Epithelial cell of proximal tubule (primary cell): ENCODE data around the gene CSNK1G1. TPM values are rescaled to one million over a fixed set of nuclear protein-coding genes. Genes with fewer than 3 reads are reported as not detected.

Experiments
- DNase-seq: peaks from one replicate; pipeline ENCODE4 v3.0.0-alpha.2; 2011; ENCODE audit warnings: low read depth
- H3K4me3 ChIP-seq: 2 replicates; pipeline ENCODE4 v1.5.1; 2011; ENCODE audit warnings: low read depth, mild to moderate bottlenecking, low read length
- CTCF ChIP-seq: conservative IDR thresholded peaks from 2 replicates; pipeline ENCODE4 v1.5.1; 2012; ENCODE audit warnings: low read depth, mild to moderate bottlenecking, low read length
- total RNA-seq: library from RNA; depleted of rRNA; stranded (reverse); fragments of >200 nt; gene quantifications from 2 replicates; pipeline ENCODE4 v1.2.3, GENCODE V29; 2015

Gene CSNK1G1
- total RNA-seq, 1 donor from 2014 or later = 12.3 TPM

GRCh38 chr15:64286473-64286872 is 69.5 kb downstream of the CSNK1G1 start:
- DNase-seq = no peak
- H3K4me3 ChIP-seq = no peak overlapping the region
- TF ChIP-seq CTCF = no peak

GRCh38 chr15:64285871-64286270 is 70.1 kb downstream of the CSNK1G1 start:
- DNase-seq = no peak
- no peak for TF ChIP-seq CTCF

GRCh38 chr15:64285150-64285549 is 70.8 kb downstream of the CSNK1G1 start:
- no peak overlapping the region for H3K4me3 ChIP-seq
- no peak for DNase-seq
- TF ChIP-seq CTCF = no peak

More at GRCh38 chr15:64285871-64286270, 70.1 kb downstream of the CSNK1G1 start:
- no peak overlapping the region for H3K4me3 ChIP-seq

DNA sequence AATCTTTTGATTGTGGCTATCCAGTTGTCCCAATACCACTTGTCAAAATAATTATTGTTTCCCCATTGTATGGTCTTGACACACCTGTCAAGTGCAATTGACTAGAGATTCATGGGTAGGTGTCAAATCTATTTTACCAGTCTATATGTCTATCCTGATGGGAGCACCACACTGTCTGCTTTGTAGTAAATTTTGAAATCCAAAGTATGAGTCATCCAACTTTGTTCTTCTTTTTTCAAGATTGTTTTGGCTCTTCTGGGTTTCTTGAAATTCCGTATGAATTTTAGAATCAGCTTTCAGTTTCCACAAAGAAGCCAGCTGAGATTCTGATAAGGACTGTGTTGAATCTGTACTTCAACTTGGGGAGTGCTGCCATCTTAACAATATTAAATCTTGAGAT is 71.9 kb downstream of the CSNK1G1 start:
- TF ChIP-seq CTCF = no peak
- DNase-seq = peak; percentile 37

DNA sequence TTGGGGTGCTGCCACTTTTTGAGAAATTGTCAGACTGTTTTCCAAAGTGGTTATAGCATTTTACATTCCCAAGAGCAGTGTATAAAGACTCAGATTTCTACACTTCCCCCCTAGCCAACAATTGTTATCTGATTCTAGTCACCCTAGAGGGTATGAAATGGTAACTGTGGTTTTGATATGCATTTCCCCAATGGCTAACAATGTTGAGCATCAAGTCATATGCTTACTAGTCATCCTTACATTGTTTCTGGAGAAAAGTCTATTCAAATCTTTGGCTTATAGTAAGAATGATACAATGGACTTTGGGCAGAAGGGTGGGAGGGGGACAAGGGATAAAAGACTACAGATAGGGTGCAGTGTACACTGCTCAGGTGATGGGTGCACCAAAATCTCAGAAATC is 73.3 kb downstream of the CSNK1G1 start:
- DNase-seq = no peak
- H3K4me3 ChIP-seq = no peak overlapping the region
- TF ChIP-seq CTCF = no peak

More for the DNA sequence above, 71.9 kb downstream of the CSNK1G1 start:
- no peak overlapping the region for H3K4me3 ChIP-seq

GRCh38 chr15:64279131-64279530 is 76.8 kb downstream of the CSNK1G1 start:
- no peak overlapping the region for H3K4me3 ChIP-seq
- no peak for TF ChIP-seq CTCF
- DNase-seq = no peak

DNA sequence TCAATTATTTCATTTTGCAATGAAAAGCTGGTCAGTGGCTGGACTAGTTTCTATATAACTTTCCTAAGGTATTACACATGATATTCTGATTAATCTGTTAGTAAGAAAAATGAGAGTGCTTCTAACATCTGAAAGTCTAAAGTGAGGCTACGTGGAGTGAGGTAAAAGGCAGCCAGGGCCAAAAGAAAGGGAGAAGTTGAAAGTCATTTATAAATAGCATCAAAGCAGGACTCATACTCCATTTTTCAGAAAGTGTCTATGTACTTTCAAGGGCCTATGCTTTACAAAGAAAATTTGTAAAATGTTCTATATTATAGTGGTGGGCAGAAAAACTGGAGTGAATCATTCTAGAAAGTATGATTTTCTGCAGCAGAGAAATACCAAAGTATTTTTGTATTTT is 80.0 kb downstream of the CSNK1G1 start:
- TF ChIP-seq CTCF = no peak
- H3K4me3 ChIP-seq = no peak overlapping the region
- DNase-seq = no peak
